Measurements from ENCODE around the gene MTF2. TPM values are rescaled to one million over a fixed set of nuclear protein-coding genes. Genes with fewer than 3 reads are reported as not detected.

Gene MTF2
- total RNA-seq, 1 experiment from 2014 or later, result 17.0 TPM

DNA sequence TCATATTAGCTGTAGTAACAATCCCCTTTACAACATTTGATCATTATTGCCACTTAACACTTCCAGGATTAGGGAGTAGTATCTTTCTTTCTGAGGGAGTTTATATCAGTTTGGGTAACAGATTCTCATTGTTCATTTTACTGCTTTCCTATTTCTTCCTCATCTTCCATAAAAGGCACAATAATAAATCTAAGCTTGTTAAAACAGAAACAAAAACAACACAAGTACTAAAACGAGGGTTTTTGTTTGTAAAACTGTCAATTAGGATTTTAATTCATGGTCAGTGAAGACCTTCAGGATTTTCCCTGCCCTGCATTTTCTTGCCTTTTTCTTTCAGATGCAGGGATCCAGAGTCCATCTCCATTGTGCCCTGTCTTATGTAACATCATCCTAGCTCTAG lies 71.6 kb downstream of the MTF2 start:
- Mint-ChIP-seq H3K27me3 (ENCODE audit: insufficient read depth, unreplicated experiment) (no peaks in the 10 kb centered on the region), H3K36me3 (ENCODE audit: insufficient read depth, unreplicated experiment) (peaks cover 78% of the 10 kb centered on the region), H3K4me3 (ENCODE audit: unreplicated experiment) (no peak overlapping the region), H3K27ac (ENCODE audit: low read depth, unreplicated experiment) (no peak overlapping the region), H3K4me1 (ENCODE audit: insufficient read depth, unreplicated experiment) (no peaks in the 10 kb centered on the region), H3K9me3 (ENCODE audit: unreplicated experiment) (no peaks in the 10 kb centered on the region)
- intact Hi-C loops (cut with micrococcal nuclease), result no loop called here
- ChIA-PET POLR2A (interaction anchor here (1.8 to 2.8 kb wide), 2 partner anchors 10 to 15 kb away, joined by 6 to 7 read pairs; no protein-coding TSS in a partner anchor), CTCF (interaction anchor here (0.6 kb wide), 1 partner anchor 65 kb away, joined by 4 read pairs; no protein-coding TSS in a partner anchor)
- BruUV-seq (replicated peaks), result no TSS peak
- no peak for DNase-seq (ENCODE audit: unreplicated experiment)
- TF ChIP-seq, protein P1, sequence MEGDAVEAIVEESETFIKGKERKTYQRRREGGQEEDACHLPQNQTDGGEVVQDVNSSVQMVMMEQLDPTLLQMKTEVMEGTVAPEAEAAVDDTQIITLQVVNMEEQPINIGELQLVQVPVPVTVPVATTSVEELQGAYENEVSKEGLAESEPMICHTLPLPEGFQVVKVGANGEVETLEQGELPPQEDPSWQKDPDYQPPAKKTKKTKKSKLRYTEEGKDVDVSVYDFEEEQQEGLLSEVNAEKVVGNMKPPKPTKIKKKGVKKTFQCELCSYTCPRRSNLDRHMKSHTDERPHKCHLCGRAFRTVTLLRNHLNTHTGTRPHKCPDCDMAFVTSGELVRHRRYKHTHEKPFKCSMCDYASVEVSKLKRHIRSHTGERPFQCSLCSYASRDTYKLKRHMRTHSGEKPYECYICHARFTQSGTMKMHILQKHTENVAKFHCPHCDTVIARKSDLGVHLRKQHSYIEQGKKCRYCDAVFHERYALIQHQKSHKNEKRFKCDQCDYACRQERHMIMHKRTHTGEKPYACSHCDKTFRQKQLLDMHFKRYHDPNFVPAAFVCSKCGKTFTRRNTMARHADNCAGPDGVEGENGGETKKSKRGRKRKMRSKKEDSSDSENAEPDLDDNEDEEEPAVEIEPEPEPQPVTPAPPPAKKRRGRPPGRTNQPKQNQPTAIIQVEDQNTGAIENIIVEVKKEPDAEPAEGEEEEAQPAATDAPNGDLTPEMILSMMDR (IDR thresholded peaks at IDR 0.05; ENCODE audit: unreplicated experiment), result no peak

DNA sequence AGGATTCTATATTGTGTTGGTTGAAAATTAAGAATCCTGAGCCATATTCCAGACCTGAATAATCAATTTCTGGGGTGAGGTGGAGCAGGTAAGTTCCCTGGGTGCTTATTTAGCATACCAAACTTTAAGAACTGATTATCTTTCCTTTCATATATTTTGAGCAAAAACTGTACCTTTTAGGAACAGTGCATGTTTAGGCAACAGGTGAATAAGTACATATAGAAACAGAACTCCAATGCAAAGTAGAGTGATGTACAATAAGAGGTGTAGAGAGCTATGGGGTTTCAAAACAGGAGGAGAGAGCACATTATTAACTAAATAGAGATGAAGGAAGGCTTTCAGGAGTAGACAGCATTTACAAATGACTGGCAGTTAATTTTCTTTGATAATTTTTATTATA lies 72.4 kb downstream of the MTF2 start:
- TF ChIP-seq, protein P1 (IDR thresholded peaks at IDR 0.05; ENCODE audit: unreplicated experiment), result no peak
- no peak for DNase-seq (ENCODE audit: unreplicated experiment)
- H3K36me3 Mint-ChIP-seq (ENCODE audit: insufficient read depth, unreplicated experiment), result peaks cover 86% of the 10 kb centered on the region
- no peak overlapping the region for H3K4me3 Mint-ChIP-seq (ENCODE audit: unreplicated experiment)
- no TSS peak for BruUV-seq (replicated peaks)
- intact Hi-C loops (cut with micrococcal nuclease), result no loop called here
- H3K27me3 Mint-ChIP-seq (ENCODE audit: insufficient read depth, unreplicated experiment), result no peaks in the 10 kb centered on the region
- CTCF ChIA-PET, result no interaction called here
- no peaks in the 10 kb centered on the region for H3K9me3 Mint-ChIP-seq (ENCODE audit: unreplicated experiment)
- no peaks in the 10 kb centered on the region for H3K4me1 Mint-ChIP-seq (ENCODE audit: insufficient read depth, unreplicated experiment)
- no peak overlapping the region for H3K27ac Mint-ChIP-seq (ENCODE audit: low read depth, unreplicated experiment)
- POLR2A ChIA-PET, result interaction anchor here (2.8 kb wide), 1 partner anchor 14 kb away, joined by 7 read pairs; no protein-coding TSS in a partner anchor

DNA sequence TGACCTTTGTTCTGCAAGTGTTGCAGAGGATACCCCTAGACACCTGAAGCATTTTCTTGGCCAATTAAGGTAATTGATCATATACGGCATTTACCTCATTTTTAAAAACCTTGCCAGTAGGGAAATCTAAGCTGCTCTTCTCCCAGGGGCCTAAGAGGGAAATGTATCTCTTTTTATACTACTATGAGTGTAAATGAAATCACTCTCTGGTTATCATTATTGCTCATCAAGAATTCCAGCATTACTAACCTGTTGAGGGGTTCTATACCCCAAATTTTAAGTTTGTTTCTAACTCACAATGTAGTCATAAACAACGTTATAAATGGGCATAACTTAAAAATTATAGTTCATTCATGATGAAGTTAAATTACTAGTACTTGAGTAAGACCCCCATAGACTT lies 73.8 kb downstream of the MTF2 start:
- ChIA-PET CTCF (no interaction called here), POLR2A (interaction anchor here (0.7 to 2.8 kb wide), 4 partner anchors 11 to 74 kb away, joined by 3 to 8 read pairs (median 6); partner anchors contain the start of gene MTF2)
- no peak for DNase-seq (ENCODE audit: unreplicated experiment)
- Mint-ChIP-seq H3K4me1 (ENCODE audit: insufficient read depth, unreplicated experiment) (no peaks in the 10 kb centered on the region), H3K27ac (ENCODE audit: low read depth, unreplicated experiment) (no peak overlapping the region), H3K4me3 (ENCODE audit: unreplicated experiment) (no peak overlapping the region), H3K36me3 (ENCODE audit: insufficient read depth, unreplicated experiment) (peaks cover 95% of the 10 kb centered on the region), H3K9me3 (ENCODE audit: unreplicated experiment) (no peaks in the 10 kb centered on the region), H3K27me3 (ENCODE audit: insufficient read depth, unreplicated experiment) (no peaks in the 10 kb centered on the region)
- intact Hi-C loops (cut with micrococcal nuclease), result no loop called here
- TF ChIP-seq, protein P1 (IDR thresholded peaks at IDR 0.05; ENCODE audit: unreplicated experiment), result no peak
- no TSS peak for BruUV-seq (replicated peaks)

DNA sequence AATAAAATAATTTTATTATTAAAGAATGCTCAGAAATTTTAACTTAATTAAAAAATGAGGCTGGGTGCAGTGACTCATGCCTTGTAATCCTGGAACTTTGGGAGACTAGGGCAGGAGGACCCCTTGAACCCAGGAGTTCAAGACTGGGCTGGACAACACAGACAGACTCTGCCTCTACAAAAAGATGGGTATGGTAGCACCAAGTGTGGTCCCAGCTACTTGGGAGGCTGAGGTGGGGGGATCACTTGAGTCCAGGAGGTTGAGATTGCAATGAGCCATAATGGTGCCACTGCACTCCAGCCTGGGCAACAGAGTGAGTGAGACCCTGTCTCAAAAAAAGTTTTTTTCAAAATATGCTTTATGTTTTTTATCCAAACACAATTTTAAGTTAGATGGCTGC lies 75.8 kb downstream of the MTF2 start:
- POLR2A ChIA-PET, result interaction anchor here (0.7 to 2.3 kb wide), 4 partner anchors 9 to 76 kb away, joined by 3 to 8 read pairs (median 3); partner anchors contain the start of gene MTF2
- no peaks in the 10 kb centered on the region for H3K27me3 Mint-ChIP-seq (ENCODE audit: insufficient read depth, unreplicated experiment)
- no peak overlapping the region for H3K4me3 Mint-ChIP-seq (ENCODE audit: unreplicated experiment)
- BruUV-seq (replicated peaks), result no TSS peak
- no peak overlapping the region for H3K27ac Mint-ChIP-seq (ENCODE audit: low read depth, unreplicated experiment)
- CTCF ChIA-PET, result no interaction called here
- no peak for DNase-seq (ENCODE audit: unreplicated experiment)
- no peaks in the 10 kb centered on the region for H3K9me3 Mint-ChIP-seq (ENCODE audit: unreplicated experiment)
- TF ChIP-seq, protein P1 (IDR thresholded peaks at IDR 0.05; ENCODE audit: unreplicated experiment), result no peak
- intact Hi-C loops (cut with micrococcal nuclease), result no loop called here
- no peaks in the 10 kb centered on the region for H3K4me1 Mint-ChIP-seq (ENCODE audit: insufficient read depth, unreplicated experiment)
- peaks cover 95% of the 10 kb centered on the region for H3K36me3 Mint-ChIP-seq (ENCODE audit: insufficient read depth, unreplicated experiment)

All from MCF 10A (cell line).